Endothelial cell of umbilical vein (primary cell): ENCODE data around the gene ASTN1. TPM values are rescaled to one million over a fixed set of nuclear protein-coding genes. Genes with fewer than 3 reads are reported as not detected.

Experiments
- BruUV-seq: library from RNA; stranded (reverse); fragments of 400-500 nt; replicated peaks from 2 replicates; lab custom pipeline; 2021; lab: Mats Ljungman, UMichigan
- CTCF ChIA-PET: fragments of 300-600, 350-600 bp; sonication (Branson Sonifier 250); formaldehyde crosslinking; loops from one replicate; lab custom pipeline; 2021; ENCODE audit warnings: antibody characterized with exemption, inconsistent platforms; lab: Charles Lee
- POLR2A ChIA-PET: fragments of 300-600, 350-600 bp; sonication (Branson Sonifier 250); formaldehyde crosslinking; loops from one replicate; lab custom pipeline; 2021; ENCODE audit warnings: antibody characterized with exemption, inconsistent platforms; lab: Charles Lee
- DNase-seq: peaks from one replicate; pipeline ENCODE4 v3.0.0-alpha.2; 2011; ENCODE audit warnings: low read depth, low spot score
- FAIRE-seq: peaks from 2 replicates; lab custom pipeline; 2011; peaks lifted over from hg19 to GRCh38; lab: Jason Lieb, UNC
- H2AFZ ChIP-seq: 2 replicates; pipeline ENCODE4 v1.6.0; 2012; ENCODE audit warnings: low read depth, low read length, control low read depth, inconsistent platforms
- H3K27ac ChIP-seq: 2 replicates; pipeline ENCODE4 v1.5.1; 2011; ENCODE audit warnings: low read depth, mild to moderate bottlenecking, control low read depth, low read length, moderate library complexity; ENCODE audit not compliant: insufficient read depth
- H3K27me3 ChIP-seq, 2 experiments: 2 replicates each; pipeline versions ENCODE4 v1.6.0 to v1.6.1; 2011; ENCODE audit warnings: low read length in 2 of 2, mixed read lengths in 1 of 2; ENCODE audit not compliant: control insufficient read depth in 2 of 2, insufficient read depth in 2 of 2
- H3K36me3 ChIP-seq, 2 experiments: 2 replicates in 1 of 2; 3 replicates in 1 of 2; pipeline ENCODE4 v1.5.1; 2011; ENCODE audit warnings: low read length in 2 of 2, mild to moderate bottlenecking in 1 of 2, moderate library complexity in 1 of 2; ENCODE audit not compliant: control insufficient read depth in 2 of 2, insufficient read depth in 2 of 2; ENCODE audit errors: extremely low read depth in 1 of 2
- H3K4me1 ChIP-seq: 3 replicates; pipeline ENCODE4 v1.5.1; 2011; ENCODE audit warnings: mild to moderate bottlenecking, low read length; ENCODE audit not compliant: control insufficient read depth, insufficient read depth; ENCODE audit errors: extremely low read depth
- H3K4me2 ChIP-seq: 2 replicates; pipeline ENCODE4 v1.6.1; 2011; ENCODE audit warnings: low read length, control low read depth, mixed read lengths; ENCODE audit not compliant: insufficient read depth
- H3K4me3 ChIP-seq, 3 experiments: fragments of 200-600 bp in 1 of 3; sonication (generic), shearing (Covaris generic) in 1 of 3; replicated peaks in 1 of 3; 2 replicates each; pipeline ENCODE4 v1.5.1; 2011 to 2016; ENCODE audit warnings: control low read depth in 3 of 3, low read length in 3 of 3, mild to moderate bottlenecking in 2 of 3, inconsistent platforms in 1 of 3, low read depth in 1 of 3, moderate library complexity in 1 of 3; ENCODE audit not compliant: insufficient read depth in 1 of 3
- H3K79me2 ChIP-seq: 2 replicates; pipeline ENCODE4 v1.6.0; 2012; ENCODE audit warnings: low read length, inconsistent platforms; ENCODE audit not compliant: control insufficient read depth, insufficient read depth
- H3K9ac ChIP-seq: replicated peaks from 2 replicates; pipeline ENCODE3; 2011; ENCODE audit warnings: low read length, control low read depth; ENCODE audit not compliant: insufficient read depth; ENCODE audit errors: extremely low read depth
- H3K9me1 ChIP-seq: replicated peaks from 3 replicates; pipeline ENCODE4 v1.6.0; 2011; ENCODE audit warnings: mild to moderate bottlenecking, low read length; ENCODE audit not compliant: control insufficient read depth, insufficient read depth; ENCODE audit errors: extremely low read depth
- H3K9me3 ChIP-seq: replicated peaks from 2 replicates; pipeline ENCODE4 v1.5.1; 2012; ENCODE audit warnings: low read length, inconsistent platforms; ENCODE audit not compliant: control insufficient read depth, insufficient read depth
- H4K20me1 ChIP-seq: replicated peaks from 2 replicates; pipeline ENCODE3; 2011; ENCODE audit warnings: mild to moderate bottlenecking, low read length; ENCODE audit not compliant: control insufficient read depth, insufficient read depth; ENCODE audit errors: extremely low read depth
- CTCF ChIP-seq, 2 donors: IDR thresholded peaks; 1 replicate in 1 of 2; 2 replicates in 1 of 2; pipeline ENCODE4 v1.5.1; 2011; ENCODE audit warnings: low read length in 2 of 2, mild to moderate bottlenecking in 2 of 2, moderate library complexity in 2 of 2, control low read depth in 1 of 2, inconsistent platforms in 1 of 2, low read depth in 1 of 2; ENCODE audit not compliant: insufficient read depth in 1 of 2; ENCODE audit errors: extremely low read depth in 1 of 2
- EZH2 ChIP-seq: IDR thresholded peaks from 2 replicates; pipeline ENCODE4 v1.6.1; 2012; ENCODE audit warnings: borderline replicate concordance, low read depth, mild to moderate bottlenecking, moderate library complexity, low read length, inconsistent platforms; ENCODE audit not compliant: severe bottlenecking
- FOS ChIP-seq: IDR thresholded peaks from 2 replicates; pipeline ENCODE4 v1.6.1; 2011; ENCODE audit warnings: mild to moderate bottlenecking, low read length, moderate library complexity, borderline replicate concordance; ENCODE audit not compliant: insufficient read depth
- GATA2 ChIP-seq: IDR thresholded peaks from 2 replicates; pipeline ENCODE4 v1.7.0; 2011; ENCODE audit warnings: low read depth, mild to moderate bottlenecking, moderate library complexity, mixed read lengths, low read length; ENCODE audit not compliant: insufficient read length, insufficient read depth
- JUN ChIP-seq: IDR thresholded peaks from 2 replicates; pipeline ENCODE4 v1.6.1; 2011; ENCODE audit warnings: borderline replicate concordance, low read depth; ENCODE audit not compliant: insufficient read length, insufficient read depth
- MAX ChIP-seq: IDR thresholded peaks from 2 replicates; pipeline ENCODE4 v1.6.1; 2011; ENCODE audit not compliant: insufficient read depth, insufficient read length
- MYC ChIP-seq: IDR thresholded peaks from one replicate; pipeline ENCODE4 v1.6.1; 2011; ENCODE audit warnings: mild to moderate bottlenecking, low read depth, low read length
- POLR2A ChIP-seq: IDR thresholded peaks from 2 replicates; pipeline ENCODE4 v1.6.1; 2012; ENCODE audit warnings: low read depth, mild to moderate bottlenecking, control low read depth, low read length
- POLR2AphosphoS5 ChIP-seq: IDR thresholded peaks from 2 replicates; pipeline ENCODE4 v1.6.1; 2012; ENCODE audit warnings: low read depth, mild to moderate bottlenecking, control low read depth, low read length, moderate library complexity; ENCODE audit not compliant: insufficient read depth
- dilution Hi-C: fragments of 300-500 bp; cut with MboI; formaldehyde crosslinking; loops from one replicate; pipeline ENCODE4 v1.15.0; 2019; ENCODE audit warnings: low sequenced_read_pairs; ENCODE audit not compliant: extremely low pct_ligation_motif_present
- intact Hi-C: fragments of 100-400 bp; cut with micrococcal nuclease; formaldehyde crosslinking; loops from one replicate; pipeline ENCODE4 v1.10.0; 2022
- polyA plus RNA-seq, 4 experiments: library from polyadenylated mRNA; depleted of rRNA in 3 of 4; stranded (reverse) in 3 of 4; unstranded in 1 of 4; fragments of >200 nt; gene quantifications; 2 replicates each; pipeline versions ENCODE4 v1.2.1 to v1.2.3, GENCODE V29; 2011 to 2012; ENCODE audit warnings: missing spikeins in 1 of 4
- total RNA-seq: library from RNA; stranded (reverse); gene quantifications from 2 replicates; pipeline ENCODE4 v1.2.3, GENCODE V29; 2021

ASTN1 gene
- total and polyA plus RNA-seq, 2 donors (not counting 3 experiments of a cell fraction or from before 2014, with no cell fraction given) = 0.04 TPM; not detected in 1

GRCh38 chr1:176847052-176847451 lies 317.5 kb downstream of the ASTN1 start:
- dilution Hi-C loops = no loop called here
- Histone ChIP-seq H3K9me3 (no peaks in the 10 kb centered on the region), H3K4me1 (no peaks in the 10 kb centered on the region), H3K4me2 (no peak overlapping the region), H3K9me1 (no peaks in the 10 kb centered on the region), H4K20me1 (no peaks in the 10 kb centered on the region), H2AFZ (no peak overlapping the region), H3K9ac (no peak overlapping the region), H3K79me2 (no peaks in the 10 kb centered on the region), H3K4me3 (no peak overlapping the region), H3K27ac (no peak overlapping the region), H3K27me3 (no peaks in the 10 kb centered on the region), H3K36me3 (no peaks in the 10 kb centered on the region)
- ChIA-PET CTCF (no interaction called here), POLR2A (no interaction called here)
- DNase-seq (no peak), FAIRE-seq (no peak)
- intact Hi-C loops = no loop called here
- TF ChIP-seq CTCF (IDR thresholded peaks at IDR 0.05; ENCODE audit: extremely low read depth in 1 of 2, insufficient read depth in 1 of 2, low read depth in 1 of 2, low read length in 2 of 2) (no peak), MAX (no peak), POLR2AphosphoS5 (no peak), JUN (no peak), GATA2 (no peak), POLR2A (no peak), EZH2 (no peak), FOS (no peak), MYC (no peak)
- BruUV-seq = no TSS peak
